ENCODE measurements around the gene KCNG2.

KCNG2 gene

DNA sequence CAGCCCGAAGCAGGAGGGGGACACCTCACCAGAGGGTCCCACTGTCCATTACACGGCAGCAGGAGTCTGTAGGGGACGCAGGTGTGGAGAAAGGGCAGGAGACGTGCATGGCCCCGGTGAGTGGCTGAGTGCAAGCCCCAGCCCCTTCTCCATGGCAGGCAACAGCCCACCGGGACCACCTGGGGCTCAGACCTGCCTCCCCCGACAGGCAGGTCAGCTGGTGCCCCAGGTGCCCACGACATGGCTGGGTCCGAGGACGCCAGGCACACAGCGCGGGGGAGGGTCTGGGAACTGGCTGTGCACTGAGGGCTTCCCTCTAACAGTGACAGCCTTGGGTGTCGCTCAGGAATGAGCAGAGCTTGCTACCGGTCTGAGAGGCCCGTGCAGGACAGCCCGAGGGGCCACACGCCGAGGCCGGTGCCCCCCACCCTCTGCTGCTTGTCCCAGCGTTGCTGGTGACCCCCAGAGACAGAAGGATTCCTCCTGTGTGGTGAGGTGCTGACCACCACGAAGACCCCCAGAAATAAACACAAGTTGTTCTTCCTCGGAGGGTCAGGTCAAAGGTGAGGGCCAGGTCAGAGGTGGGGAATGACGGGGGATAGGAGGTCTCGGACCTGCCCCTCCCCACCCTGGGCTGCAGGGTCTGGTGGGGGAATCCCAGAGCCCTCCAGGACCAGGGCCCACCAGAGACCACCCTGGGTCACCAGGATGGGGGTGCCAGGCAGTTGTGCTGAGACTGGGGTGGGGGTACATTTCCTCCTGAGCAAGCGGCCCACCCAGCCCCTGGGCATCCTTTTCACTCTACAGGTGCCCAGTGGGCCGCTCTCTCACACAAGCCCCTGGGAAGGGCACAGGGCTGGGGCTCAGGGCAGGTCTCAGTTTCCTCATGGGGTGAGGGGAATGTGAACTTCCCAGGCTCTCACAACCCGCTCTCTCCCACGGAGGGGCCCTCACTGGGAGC, 103.2 kb downstream of the KCNG2 start:
- Histone ChIP-seq H4K20me1 (peaks cover 0 to 20% (median 6%) of the 10 kb centered on the region in 11 experiments; a peak in 10 of 22 replicates), H3K27ac (no peak overlapping the region), H3K4me3 (0 out of 20 replicates have a peak overlapping the region, but pooled peaks of 1 of the 10 experiments have one; percentile 7), H3K4me2 (no peak overlapping the region), H3K27me3 (no peaks in the 10 kb centered on the region), H3K9me3 (replicated peaks in 1 of 11) (peaks cover 68 to 96% (median 76%) of the 10 kb centered on the region in 11 experiments), H3K9ac (no peak overlapping the region), H3K4me1 (no peaks in the 10 kb centered on the region), H3K36me3 (peaks cover 68 to 90% (median 73%) of the 10 kb centered on the region in 11 experiments)
- no peak for TF ChIP-seq Cebpa-rat (IDR thresholded peaks at IDR 0.05)

DNA sequence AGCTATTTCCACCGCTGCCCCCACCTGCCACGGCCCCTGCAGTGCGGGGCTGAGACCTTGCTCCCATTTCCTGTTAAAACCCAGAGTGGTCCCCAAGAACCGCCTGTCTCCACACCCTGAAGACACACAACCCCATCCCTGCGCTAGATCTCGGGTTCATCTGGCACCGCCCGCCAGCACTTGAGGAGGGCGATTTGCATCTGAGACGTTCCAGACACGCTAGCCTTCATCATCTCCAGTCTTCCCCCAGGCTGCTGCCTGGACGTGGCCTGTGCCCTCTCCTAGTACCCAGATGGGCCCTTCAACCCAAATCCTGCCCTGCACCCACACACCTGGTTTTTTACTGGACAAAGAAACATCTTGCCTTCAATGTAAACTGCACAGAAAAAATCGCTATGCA, 103.9 kb downstream of the KCNG2 start:
- Histone ChIP-seq H3K27ac (no peak overlapping the region), H3K36me3 (peaks cover 70 to 97% (median 77%) of the 10 kb centered on the region in 11 experiments), H3K27me3 (no peaks in the 10 kb centered on the region), H3K9ac (no peak overlapping the region), H4K20me1 (peaks cover 0 to 24% (median 6%) of the 10 kb centered on the region in 11 experiments; a peak in 10 of 22 replicates), H3K9me3 (replicated peaks in 1 of 11) (peaks cover 60 to 88% (median 68%) of the 10 kb centered on the region in 11 experiments), H3K4me2 (no peak overlapping the region), H3K4me3 (no peak overlapping the region), H3K4me1 (no peaks in the 10 kb centered on the region)
- TF ChIP-seq Cebpa-rat (IDR thresholded peaks at IDR 0.05) = no peak

DNA sequence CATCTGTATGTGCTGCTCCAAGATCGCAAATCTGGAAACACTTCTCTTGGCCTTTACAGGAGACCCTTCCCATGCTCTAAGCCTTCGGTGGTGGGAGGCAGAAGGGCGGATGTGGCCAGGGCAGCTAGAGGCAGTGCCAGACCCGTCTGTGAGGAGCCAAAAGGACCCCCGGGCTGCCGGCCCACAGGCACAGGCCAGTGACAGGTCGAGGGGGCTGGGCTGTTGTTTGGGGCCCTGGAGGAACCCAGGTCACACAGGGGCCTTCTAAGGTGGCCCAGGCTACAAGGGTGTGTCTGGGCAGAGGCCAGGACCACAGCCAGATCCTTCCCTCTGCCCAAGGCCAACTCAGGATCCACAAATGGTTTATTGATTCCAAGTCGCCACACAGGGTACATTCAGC, 104.3 kb downstream of the KCNG2 start:
- Histone ChIP-seq H3K36me3 (peaks cover 72 to 97% (median 81%) of the 10 kb centered on the region in 11 experiments), H3K4me1 (no peaks in the 10 kb centered on the region), H4K20me1 (peaks cover 0 to 28% (median 6%) of the 10 kb centered on the region in 11 experiments; a peak in 10 of 22 replicates), H3K27ac (no peak overlapping the region), H3K4me3 (no peak overlapping the region), H3K27me3 (no peaks in the 10 kb centered on the region), H3K9ac (no peak overlapping the region), H3K9me3 (replicated peaks in 1 of 11) (peaks cover 56 to 84% (median 64%) of the 10 kb centered on the region in 11 experiments), H3K4me2 (no peak overlapping the region)
- TF ChIP-seq Cebpa-rat (IDR thresholded peaks at IDR 0.05) = no peak

DNA sequence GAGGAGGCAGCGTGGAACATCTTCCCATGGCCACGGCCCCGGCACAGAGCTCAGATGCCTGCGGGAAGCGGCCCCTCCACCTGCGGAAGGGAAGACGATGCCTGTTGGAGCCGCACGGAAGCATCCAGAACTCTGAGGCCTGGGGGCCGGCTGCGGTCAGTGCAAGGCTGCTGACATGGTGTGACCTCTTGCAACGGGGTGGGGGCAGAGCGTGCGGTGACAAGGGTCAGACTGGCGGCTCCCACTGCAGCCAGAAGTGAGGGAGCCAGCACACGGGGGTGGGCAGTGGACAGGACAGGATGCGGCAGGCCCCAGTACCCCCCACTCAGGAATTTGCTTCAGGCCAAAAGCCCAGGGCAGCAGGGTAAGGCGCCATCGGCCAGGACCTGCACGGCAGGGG, 104.9 kb downstream of the KCNG2 start:
- Histone ChIP-seq H3K9me3 (replicated peaks in 1 of 11) (peaks cover 50 to 78% (median 59%) of the 10 kb centered on the region in 11 experiments), H3K9ac (no peak overlapping the region)

DNA sequence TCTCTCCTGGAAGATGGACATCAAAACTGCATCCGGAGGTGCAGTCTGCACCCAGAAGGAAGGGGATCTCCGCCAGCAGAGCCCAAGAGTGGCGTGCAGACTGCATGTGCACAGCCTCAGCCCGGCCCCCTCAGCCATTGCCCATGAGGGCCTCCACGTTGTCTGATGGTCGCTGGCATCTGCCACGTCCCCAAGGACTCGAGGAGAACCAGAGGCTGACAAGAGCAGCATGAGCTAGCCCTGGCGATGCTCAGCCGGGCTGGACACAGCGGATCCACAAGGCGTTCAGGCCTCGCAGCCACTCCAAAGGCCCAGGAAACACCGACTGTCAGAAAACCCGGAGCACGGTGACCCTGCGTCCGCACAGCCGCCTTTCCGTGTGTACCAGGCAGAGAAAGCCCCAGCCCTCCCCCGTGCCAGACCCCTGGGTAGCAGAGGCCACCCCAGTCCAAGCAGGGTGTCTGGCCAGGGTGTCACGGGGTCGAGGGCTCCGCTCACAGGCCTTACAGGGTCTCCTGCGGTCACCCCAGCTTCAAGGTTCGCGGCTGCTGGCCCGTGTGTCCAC, 105.4 kb downstream of the KCNG2 start:
- Histone ChIP-seq H3K4me2 (no peak overlapping the region), H3K4me3 (no peak overlapping the region), H3K36me3 (peaks cover 83 to 99% (median 91%) of the 10 kb centered on the region in 11 experiments), H3K9me3 (replicated peaks in 1 of 11) (peaks cover 45 to 73% (median 54%) of the 10 kb centered on the region in 11 experiments), H3K27me3 (no peaks in the 10 kb centered on the region), H4K20me1 (peaks cover 0 to 35% (median 11%) of the 10 kb centered on the region in 11 experiments; a peak in 11 of 22 replicates), H3K27ac (no peak overlapping the region), H3K4me1 (peaks cover 0 to 2% (median 0%) of the 10 kb centered on the region in 10 experiments; a peak in 2 of 20 replicates), H3K9ac (no peak overlapping the region)
- TF ChIP-seq Cebpa-rat (IDR thresholded peaks at IDR 0.05) = no peak

More for the DNA sequence above, 104.9 kb downstream of the KCNG2 start:
- Histone ChIP-seq H3K27ac (no peak overlapping the region), H3K4me1 (no peaks in the 10 kb centered on the region), H3K4me3 (no peak overlapping the region), H3K36me3 (peaks cover 77 to 98% (median 86%) of the 10 kb centered on the region in 11 experiments), H3K4me2 (no peak overlapping the region), H4K20me1 (peaks cover 0 to 34% (median 7%) of the 10 kb centered on the region in 11 experiments; a peak in 11 of 22 replicates), H3K27me3 (no peaks in the 10 kb centered on the region)
- TF ChIP-seq Cebpa-rat (IDR thresholded peaks at IDR 0.05) = no peak

DNA sequence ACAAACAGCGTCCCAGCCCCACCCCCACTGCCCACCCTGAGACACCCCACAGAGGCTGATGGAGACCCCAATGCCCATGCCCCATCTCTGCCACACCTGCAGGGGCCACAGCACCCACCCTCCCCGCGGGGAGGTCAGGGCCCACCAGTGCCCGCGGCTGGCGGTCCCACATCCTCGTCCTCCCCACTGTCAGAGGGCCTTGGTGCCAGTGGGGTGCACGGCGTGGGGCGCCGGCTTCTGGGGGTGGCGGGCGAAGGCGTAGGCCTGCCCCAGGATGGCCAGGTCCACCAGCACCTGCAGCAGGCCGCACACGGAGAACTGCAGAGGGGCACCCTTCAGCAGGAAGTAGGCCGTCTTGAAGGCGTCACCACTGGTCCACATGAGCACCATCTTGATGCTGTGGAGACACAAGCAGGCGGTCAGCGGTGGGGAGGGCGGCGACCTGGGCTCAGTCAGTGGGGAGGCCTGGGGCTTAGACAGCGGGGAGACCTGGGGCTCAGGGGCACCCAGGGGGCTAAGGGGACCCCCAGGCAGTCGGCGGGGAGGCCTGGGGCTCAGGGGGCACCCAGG, 106.1 kb downstream of the KCNG2 start:
- no peaks in the 10 kb centered on the region for H3K27me3 ChIP-seq
- no peak overlapping the region for H3K4me2 ChIP-seq
- H3K9ac ChIP-seq = no peak overlapping the region
- H4K20me1 ChIP-seq = peaks cover 0 to 36% (median 11%) of the 10 kb centered on the region in 11 experiments; a peak in 11 of 22 replicates
- peaks cover 90 to 100% (median 94%) of the 10 kb centered on the region in 11 experiments for H3K36me3 ChIP-seq
- H3K4me1 ChIP-seq = peaks cover 0 to 6% (median 0%) of the 10 kb centered on the region in 10 experiments; a peak in 2 of 20 replicates
- H3K4me3 ChIP-seq = no peak overlapping the region
- H3K9me3 ChIP-seq (replicated peaks in 1 of 11) = peaks cover 38 to 66% (median 46%) of the 10 kb centered on the region in 11 experiments
- no peak overlapping the region for H3K27ac ChIP-seq
- TF ChIP-seq Cebpa-rat (IDR thresholded peaks at IDR 0.05) = no peak

DNA sequence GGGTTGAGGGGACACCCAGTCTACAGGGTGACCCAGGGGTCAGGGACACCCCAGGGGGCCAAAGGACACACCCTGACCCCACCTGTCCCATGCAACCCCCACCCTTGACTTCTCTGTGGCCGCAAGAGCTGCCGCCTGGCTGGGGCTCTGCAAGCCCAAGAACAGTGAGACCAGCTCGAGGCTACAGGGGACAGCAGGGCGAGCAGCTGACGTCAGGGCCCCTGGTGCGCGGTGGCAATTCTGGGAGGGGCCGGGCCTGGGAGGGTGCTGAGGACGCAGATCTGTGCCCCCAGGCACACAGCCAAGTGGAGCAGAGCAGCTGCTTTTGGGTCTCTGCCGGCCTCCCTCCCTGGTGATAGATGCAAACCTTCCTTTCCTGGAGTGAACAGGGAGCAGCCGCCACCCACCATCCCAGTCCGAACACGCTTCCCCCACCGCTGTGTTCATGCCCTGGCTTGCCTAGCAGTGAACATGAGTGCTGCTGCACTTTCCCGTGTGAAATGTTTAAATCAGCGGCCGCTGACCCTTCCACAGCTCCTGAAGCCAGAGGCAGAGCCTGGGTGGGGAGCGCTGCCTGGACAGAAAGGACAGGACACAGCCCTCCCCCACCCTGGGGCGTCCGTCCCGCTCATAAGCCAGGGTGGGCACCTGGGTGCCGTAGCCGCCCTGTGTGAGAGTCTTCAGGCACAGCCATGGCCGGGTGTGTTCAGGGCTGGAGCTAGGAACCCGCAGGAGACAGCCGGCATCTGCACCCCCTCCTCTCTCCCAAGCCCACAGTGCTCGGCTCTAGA, 106.8 kb downstream of the KCNG2 start:
- H4K20me1 ChIP-seq = peaks cover 0 to 43% (median 14%) of the 10 kb centered on the region in 11 experiments; a peak in 13 of 22 replicates
- no peaks in the 10 kb centered on the region for H3K27me3 ChIP-seq
- H3K4me2 ChIP-seq = no peak overlapping the region
- H3K4me3 ChIP-seq = no peak overlapping the region
- H3K9me3 ChIP-seq (replicated peaks in 1 of 11) = peaks cover 31 to 59% (median 40%) of the 10 kb centered on the region in 11 experiments
- peaks cover 90 to 100% (median 94%) of the 10 kb centered on the region in 11 experiments for H3K36me3 ChIP-seq
- peaks cover 0 to 6% (median 0%) of the 10 kb centered on the region in 10 experiments; a peak in 2 of 20 replicates for H3K4me1 ChIP-seq
- no peak overlapping the region for H3K9ac ChIP-seq
- no peak for TF ChIP-seq Cebpa-rat (IDR thresholded peaks at IDR 0.05)
- H3K27ac ChIP-seq = no peak overlapping the region

DNA sequence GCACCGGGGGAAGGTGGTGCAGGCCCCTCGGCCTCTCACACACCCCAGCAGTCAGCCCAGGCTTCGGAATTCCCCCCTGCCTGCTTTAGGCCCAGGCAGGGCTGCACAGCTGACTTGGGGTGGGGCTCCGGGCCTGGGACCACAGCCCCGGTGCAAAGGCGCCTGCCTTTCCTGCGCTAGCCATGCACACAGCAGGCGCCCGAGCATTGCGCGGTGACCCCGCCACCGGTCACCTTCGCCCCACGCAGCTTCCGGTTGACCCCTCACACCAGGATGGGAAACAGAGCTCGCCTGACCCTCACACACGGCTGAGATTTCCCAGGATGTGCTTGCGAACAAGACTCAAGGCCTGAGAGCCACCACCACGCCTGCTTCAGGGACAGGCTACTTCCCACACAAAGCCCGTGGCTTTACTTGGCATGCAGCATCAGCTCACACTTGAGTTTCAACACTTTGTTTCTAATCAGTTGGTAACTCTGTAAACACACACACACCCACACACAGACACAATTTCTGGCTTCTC, 107.7 kb downstream of the KCNG2 start:
- no peak overlapping the region for H3K9ac ChIP-seq
- peaks cover 0 to 6% (median 0%) of the 10 kb centered on the region in 10 experiments; a peak in 2 of 20 replicates for H3K4me1 ChIP-seq
- TF ChIP-seq Cebpa-rat (IDR thresholded peaks at IDR 0.05) = no peak
- H3K4me2 ChIP-seq = no peak overlapping the region
- peaks cover 0 to 48% (median 22%) of the 10 kb centered on the region in 11 experiments; a peak in 17 of 22 replicates for H4K20me1 ChIP-seq
- H3K36me3 ChIP-seq = peaks cover 82 to 100% (median 92%) of the 10 kb centered on the region in 11 experiments
- H3K27ac ChIP-seq = no peak overlapping the region; a peak in 1 of 22 replicates
- H3K9me3 ChIP-seq (replicated peaks in 1 of 11) = peaks cover 22 to 50% (median 31%) of the 10 kb centered on the region in 11 experiments
- no peaks in the 10 kb centered on the region for H3K27me3 ChIP-seq
- no peak overlapping the region for H3K4me3 ChIP-seq
